ENCODE results near the gene LRCH1.

Gene LRCH1

DNA sequence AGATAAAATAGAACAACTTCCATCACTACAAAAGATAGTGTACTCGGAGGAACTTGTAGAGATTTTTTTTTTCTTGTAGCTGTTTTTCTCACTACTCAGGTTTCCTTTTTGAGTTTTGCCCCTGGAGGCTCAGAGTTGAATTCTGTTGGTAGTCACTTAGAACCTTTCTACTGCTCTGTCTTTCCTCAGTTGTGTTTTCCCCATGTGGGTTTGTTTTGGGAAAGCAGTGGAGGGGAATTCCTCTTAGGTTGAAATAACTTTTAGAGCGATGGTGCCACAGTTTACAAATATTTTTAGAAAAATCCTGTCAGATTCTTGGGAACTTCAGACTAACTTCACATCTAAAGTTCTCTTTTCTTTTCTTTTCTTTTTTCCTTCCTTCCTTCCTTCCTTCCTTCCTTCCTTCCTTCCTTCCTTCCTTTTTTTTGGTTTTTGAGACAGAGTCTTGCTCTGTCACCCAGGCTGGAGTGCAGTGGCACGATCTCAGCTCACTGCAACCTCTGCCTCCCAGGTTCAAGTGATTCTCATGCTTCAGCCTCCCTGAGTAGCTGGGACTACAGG is 65.8 kb downstream of the LRCH1 start:
- DNase-seq (ENCODE audit: low spot score), result no peak
- no peak overlapping the region for H3K27ac ChIP-seq
- H3K4me3 ChIP-seq, result no peak overlapping the region
- TF ChIP-seq, protein P1, sequence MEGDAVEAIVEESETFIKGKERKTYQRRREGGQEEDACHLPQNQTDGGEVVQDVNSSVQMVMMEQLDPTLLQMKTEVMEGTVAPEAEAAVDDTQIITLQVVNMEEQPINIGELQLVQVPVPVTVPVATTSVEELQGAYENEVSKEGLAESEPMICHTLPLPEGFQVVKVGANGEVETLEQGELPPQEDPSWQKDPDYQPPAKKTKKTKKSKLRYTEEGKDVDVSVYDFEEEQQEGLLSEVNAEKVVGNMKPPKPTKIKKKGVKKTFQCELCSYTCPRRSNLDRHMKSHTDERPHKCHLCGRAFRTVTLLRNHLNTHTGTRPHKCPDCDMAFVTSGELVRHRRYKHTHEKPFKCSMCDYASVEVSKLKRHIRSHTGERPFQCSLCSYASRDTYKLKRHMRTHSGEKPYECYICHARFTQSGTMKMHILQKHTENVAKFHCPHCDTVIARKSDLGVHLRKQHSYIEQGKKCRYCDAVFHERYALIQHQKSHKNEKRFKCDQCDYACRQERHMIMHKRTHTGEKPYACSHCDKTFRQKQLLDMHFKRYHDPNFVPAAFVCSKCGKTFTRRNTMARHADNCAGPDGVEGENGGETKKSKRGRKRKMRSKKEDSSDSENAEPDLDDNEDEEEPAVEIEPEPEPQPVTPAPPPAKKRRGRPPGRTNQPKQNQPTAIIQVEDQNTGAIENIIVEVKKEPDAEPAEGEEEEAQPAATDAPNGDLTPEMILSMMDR (IDR thresholded peaks at IDR 0.05), result no peak

- DNase-seq (ENCODE audit: low spot score), result no peak
- Histone ChIP-seq H3K4me3 (no peak overlapping the region), H3K27ac (no peak overlapping the region)
- TF ChIP-seq, protein P1 (IDR thresholded peaks at IDR 0.05), result no peak
Observed at GRCh38 chr13:46620029-46620428, 67.1 kb downstream of the LRCH1 start.

GRCh38 chr13:46620471-46620870 is 67.5 kb downstream of the LRCH1 start:
- TF ChIP-seq, protein P1 (IDR thresholded peaks at IDR 0.05), result no peak
- no peak for DNase-seq (ENCODE audit: low spot score)
- Histone ChIP-seq H3K27ac (peak overlapping the region in 1 of 2 donors; percentile 6), H3K4me3 (no peak overlapping the region)

DNA sequence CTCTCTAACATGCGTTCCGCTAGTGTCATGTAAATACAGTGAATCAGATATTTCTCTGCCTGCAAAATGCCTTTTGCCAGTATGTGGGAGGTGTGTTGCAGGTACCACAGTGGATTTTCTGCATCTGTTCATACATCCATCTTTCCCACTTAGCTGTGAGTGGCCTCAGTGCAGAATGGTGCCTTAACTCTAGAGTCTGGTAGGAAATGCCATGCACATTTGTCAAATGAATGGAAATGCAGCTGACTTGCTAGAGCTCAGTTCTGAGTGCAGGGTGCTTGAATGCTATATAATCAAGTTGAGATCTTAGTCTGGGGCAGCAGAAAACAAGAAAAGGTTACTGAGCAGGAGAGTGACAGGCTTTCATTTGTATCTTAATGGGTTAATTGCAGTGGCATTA is 68.2 kb downstream of the LRCH1 start:
- Histone ChIP-seq H3K4me3 (no peak overlapping the region), H3K27ac (peak overlapping the region in 1 of 2 donors; percentile 6)
- DNase-seq (ENCODE audit: low spot score), result no peak
- TF ChIP-seq, protein P1 (IDR thresholded peaks at IDR 0.05), result no peak

DNA sequence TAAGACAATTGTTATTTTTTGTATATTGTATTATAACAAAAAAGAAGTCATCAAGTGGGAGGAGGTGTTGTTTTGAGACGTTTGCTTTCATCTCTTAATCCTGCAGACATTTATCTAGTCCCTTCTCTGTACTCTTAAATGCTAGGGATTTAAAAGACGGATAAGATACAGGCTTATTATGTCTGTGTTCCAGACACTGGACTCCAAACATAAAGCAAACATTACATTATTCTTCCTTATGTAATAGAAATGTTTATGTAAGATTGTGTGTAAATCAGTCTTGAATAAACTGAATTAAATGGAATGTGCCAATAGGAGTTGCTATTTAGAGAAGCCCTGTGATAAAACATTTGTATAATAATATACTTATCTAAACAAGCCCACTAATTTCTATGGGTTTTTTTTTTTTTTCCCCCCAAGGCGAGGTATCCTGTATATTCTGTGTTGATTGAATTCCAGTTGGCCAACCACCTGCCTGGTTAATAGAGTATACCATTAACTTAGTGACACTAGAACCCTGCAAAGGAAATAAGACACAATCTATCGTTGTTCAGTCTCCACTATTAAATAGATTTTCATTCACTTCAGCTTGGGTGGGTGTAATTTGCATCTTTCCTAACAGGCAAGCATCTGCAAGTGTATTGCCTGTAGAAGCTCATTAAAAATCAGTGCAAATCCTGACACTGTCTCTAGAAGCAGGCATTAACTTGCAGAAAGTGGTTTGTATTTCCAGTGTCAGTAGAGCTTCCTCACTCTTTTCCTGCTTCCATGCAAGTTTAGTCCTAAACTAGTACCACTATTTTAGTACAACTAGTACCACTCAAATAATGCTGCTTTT is 69.0 kb downstream of the LRCH1 start:
- TF ChIP-seq, protein P1 (IDR thresholded peaks at IDR 0.05), result no peak
- no peak for DNase-seq (ENCODE audit: low spot score)
- no peak overlapping the region for H3K27ac ChIP-seq
- peak overlapping the region; percentile 16 for H3K4me3 ChIP-seq

DNA sequence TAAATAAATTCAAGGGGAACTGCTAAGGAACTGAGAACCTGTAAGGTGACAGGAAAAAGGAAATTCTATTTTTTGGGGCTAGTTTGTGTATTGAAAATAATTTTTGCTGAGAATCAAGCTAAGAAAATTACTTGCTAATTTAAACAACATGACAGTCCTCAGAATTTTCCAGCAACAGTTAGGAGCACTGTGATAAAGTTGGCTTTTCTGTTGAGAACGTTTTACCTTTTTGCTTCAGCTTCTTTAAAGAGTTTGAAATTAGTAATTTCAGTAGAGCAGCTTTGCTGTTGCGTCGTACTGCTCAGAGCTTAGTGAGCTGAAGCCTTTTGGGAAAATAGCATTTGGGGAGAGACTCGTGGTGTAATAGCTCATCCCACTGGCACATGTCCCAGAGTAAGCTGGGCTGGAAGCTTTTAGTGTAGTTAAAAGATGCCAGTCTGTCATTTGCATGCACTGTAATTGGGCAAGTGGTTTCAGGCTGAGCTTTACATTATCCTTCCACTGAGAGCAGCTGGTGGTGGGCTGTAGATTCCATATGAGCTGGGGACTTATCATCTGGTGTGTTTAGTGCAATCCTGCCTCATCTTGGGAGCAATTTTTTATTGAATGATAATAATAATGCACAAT is 69.8 kb downstream of the LRCH1 start:
- Histone ChIP-seq H3K4me3 (peak overlapping the region; percentile 16), H3K27ac (no peak overlapping the region)
- no peak for DNase-seq (ENCODE audit: low spot score)
- TF ChIP-seq, protein P1 (IDR thresholded peaks at IDR 0.05), result no peak

Data from coronary artery (tissue), 2 donors.